Astrocyte of the spinal cord (primary cell): ENCODE results near the gene CECR2.

Experiments
- DNase-seq: peaks from one replicate; pipeline ENCODE4 v3.0.0; 2011; ENCODE audit warnings: low read depth, low spot score
- H3K4me3 ChIP-seq: 2 replicates; pipeline ENCODE4 v1.5.1; 2011; ENCODE audit warnings: low read depth, mild to moderate bottlenecking, low read length, moderate library complexity
- in situ Hi-C: cut with HindIII; loops from 2 replicates; pipeline ENCODE4 v1.10.0; 2017; ENCODE audit warnings: low sequenced_read_pairs
- TF ChIP-seq, protein P1 (sequence below): IDR thresholded peaks from 2 replicates; pipeline ENCODE4 v1.5.1; 2012; ENCODE audit warnings: low read depth, mild to moderate bottlenecking, low read length, inconsistent platforms

The CECR2 gene

DNA sequence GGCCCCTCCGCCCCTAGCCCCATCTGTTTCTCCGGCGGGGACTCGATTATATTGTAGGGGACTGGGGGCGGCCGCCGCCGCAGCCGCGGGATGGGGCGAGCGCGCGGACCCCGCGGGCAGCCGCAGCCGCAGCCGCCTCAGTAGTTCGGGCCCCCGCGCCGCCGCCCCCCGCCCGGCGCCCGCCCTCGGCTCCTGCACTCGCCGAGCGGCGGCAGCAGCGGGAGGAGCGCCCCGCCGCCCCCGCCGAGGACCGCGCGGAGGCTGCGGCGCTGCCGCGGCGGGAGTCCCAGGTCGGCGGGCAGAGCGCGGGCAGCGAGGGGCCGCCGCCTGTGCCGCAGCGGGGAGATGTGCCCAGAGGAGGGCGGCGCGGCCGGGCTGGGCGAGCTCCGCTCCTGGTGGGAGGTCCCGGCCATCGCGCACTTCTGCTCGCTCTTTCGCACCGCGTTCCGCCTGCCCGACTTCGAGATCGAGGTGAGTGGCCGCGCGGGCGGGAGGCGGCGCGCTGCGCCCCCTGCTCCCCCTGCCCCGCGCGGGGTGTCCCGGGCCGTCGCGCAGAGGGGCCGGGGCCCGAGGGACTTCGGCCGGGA, at the start of gene CECR2:
TSS of gene CECR2 (plus strand) at position 22 of the 587 bp plus-strand sequence. CDS start at position 346, 324 bp downstream.
- TF ChIP-seq, protein P1, sequence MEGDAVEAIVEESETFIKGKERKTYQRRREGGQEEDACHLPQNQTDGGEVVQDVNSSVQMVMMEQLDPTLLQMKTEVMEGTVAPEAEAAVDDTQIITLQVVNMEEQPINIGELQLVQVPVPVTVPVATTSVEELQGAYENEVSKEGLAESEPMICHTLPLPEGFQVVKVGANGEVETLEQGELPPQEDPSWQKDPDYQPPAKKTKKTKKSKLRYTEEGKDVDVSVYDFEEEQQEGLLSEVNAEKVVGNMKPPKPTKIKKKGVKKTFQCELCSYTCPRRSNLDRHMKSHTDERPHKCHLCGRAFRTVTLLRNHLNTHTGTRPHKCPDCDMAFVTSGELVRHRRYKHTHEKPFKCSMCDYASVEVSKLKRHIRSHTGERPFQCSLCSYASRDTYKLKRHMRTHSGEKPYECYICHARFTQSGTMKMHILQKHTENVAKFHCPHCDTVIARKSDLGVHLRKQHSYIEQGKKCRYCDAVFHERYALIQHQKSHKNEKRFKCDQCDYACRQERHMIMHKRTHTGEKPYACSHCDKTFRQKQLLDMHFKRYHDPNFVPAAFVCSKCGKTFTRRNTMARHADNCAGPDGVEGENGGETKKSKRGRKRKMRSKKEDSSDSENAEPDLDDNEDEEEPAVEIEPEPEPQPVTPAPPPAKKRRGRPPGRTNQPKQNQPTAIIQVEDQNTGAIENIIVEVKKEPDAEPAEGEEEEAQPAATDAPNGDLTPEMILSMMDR = no peak
- in situ Hi-C loops = no loop called here
- DNase-seq = no peak
- peak within 1 kb of the TSS; percentile 33 for H3K4me3 ChIP-seq

DNA sequence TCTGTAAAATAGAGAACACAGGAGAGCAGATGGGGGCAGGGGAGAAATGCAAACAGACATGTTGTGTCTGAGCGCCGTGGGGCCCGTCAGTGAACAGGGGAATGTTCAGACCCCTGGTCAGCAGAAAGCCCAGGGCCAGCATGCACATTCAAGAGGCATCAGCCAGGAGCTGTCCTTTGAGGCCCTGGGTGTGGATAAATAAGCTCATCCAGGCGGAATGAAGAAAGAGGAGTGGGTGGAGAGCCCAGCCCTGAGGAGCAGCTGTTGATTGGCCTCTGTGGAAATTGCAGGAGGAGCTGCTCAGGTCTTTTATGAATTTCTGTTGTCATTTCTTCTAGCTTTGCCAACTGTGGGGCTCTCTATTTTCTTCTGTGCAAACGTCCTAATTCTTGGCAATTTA, 49.7 kb upstream of the CECR2 start:
- TF ChIP-seq, protein P1 = no peak
- in situ Hi-C loops = no loop called here
- H3K4me3 ChIP-seq = no peak overlapping the region
- DNase-seq = no peak

DNA sequence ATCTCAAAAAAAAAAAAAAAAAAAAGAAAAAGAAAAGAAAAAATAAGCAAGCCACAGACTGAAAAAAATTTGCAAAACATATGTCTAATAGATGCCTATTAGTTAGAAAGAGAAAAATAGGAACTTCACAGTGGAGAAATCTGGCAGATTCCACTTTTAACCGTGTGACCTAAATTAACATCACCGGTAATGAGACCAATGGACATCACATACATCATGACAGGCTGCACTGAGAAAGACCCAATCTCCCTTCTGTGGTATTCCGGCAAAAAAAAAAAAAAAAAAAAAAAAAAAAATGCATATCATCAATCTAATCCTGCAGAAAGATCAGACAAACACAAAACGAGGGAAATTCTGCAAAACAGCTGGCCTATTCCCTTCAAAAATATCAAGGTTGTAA, 46.7 kb upstream of the CECR2 start:
- in situ Hi-C loops = no loop called here
- TF ChIP-seq, protein P1 = no peak
- no peak for DNase-seq
- H3K4me3 ChIP-seq = no peak overlapping the region

DNA sequence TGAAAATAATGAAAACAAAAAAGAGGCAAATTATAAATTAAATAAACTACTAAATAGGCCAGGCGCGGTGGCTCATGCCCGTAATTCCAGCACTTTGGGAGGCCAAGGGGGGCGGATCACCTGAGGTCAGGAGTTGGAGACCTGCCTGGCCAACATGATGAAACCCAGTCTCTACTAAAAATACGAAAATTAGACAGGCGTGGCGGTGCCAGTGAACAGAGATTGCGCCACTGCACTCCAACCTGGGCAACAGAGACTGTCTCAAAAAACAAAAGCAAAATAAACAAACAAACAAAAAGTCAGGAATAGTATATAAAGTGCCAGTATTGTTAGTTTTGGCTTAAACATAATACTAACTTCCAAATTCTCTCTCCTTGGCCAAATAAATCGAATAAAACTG, 37.6 kb upstream of the CECR2 start:
- TF ChIP-seq, protein P1 = no peak
- no peak overlapping the region for H3K4me3 ChIP-seq
- no peak for DNase-seq
- in situ Hi-C loops = no loop called here

DNA sequence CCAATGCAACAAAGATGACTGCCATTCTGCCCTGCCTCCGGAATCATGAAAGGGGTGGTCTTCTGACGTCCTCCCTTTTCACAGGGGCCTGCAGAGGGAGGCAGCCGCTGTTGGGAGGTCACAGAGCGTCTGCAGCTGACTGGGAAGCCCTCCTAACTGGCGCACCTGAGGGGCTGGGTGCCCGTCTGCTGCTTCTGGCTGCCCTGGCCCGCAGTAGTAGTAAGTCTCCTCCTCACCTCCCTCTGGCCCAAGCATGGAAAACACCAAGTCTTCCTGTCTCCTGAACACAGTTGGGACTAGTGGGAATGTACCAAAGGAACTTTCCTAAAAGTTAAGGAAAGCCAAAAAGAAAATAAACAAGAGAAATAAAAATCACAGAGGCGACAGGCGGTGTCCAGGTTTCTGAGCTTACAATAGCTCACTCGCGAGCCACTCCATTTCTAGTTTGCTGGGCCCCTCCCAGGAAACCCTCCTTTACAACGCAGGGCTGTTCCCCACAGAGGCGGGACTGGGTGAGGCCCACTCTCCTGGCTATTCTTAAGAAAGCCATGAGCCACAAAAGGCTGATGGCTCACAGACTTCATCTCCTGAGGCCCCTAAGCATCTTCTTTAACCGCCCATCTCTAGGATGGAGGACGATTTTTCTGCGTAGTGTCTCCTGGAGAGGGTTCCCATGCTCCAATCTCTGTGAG, 37.0 kb upstream of the CECR2 start:
- no peak for DNase-seq
- in situ Hi-C loops = no loop called here
- TF ChIP-seq, protein P1 = no peak
- H3K4me3 ChIP-seq = no peak overlapping the region

DNA sequence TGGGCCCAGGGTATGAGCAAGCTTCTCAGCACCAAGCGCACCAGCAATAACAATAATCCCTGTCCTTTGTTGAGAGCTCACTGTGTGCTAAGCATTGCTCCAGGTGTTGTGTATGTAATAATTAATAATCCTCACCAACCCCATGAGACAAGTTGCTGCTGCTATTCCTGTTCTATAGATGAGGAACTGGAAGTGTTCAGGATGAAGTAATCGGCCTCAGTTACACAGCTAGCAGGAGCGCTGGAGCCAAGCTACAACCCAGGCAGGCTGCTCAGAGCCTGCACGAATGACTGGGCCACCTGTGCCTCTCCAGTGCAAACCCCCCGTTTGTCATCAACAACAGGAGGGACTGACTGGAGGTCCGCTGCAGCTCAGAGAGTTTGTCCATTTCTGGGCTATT, 35.2 kb upstream of the CECR2 start:
- in situ Hi-C loops = no loop called here
- no peak overlapping the region for H3K4me3 ChIP-seq
- DNase-seq = no peak
- TF ChIP-seq, protein P1 = no peak
